Left lung (tissue), 10 donors: ENCODE measurements around the gene DSCAML1. TPM values are rescaled to one million over a fixed set of nuclear protein-coding genes. Genes with fewer than 3 reads are reported as not detected.

Experiments used
- ATAC-seq: fragments of 200-7000 bp; cut with Tn5 transposase; one replicate; pipeline ENCODE4 v1.9.1; 2020; ENCODE audit warnings: moderate library complexity
- DNase-seq, 4 donors: peaks; one replicate each; pipeline ENCODE4 v3.0.0-alpha.2; 2013 to 2020
- H3K27ac ChIP-seq, 2 donors: fragments of 200-600 bp; sonication (generic) in 1 of 2; one replicate each; pipeline versions ENCODE4 v1.5.0 to v1.8.0; 2020 to 2021
- H3K27me3 ChIP-seq, 2 donors: fragments of 200-600 bp; sonication (generic) in 1 of 2; one replicate each; pipeline versions ENCODE4 v1.5.0 to v1.8.0; 2020 to 2021
- H3K36me3 ChIP-seq, 2 donors: fragments of 200-600 bp; sonication (generic) in 1 of 2; one replicate each; pipeline versions ENCODE4 v1.5.0 to v1.8.0; 2020 to 2021
- H3K4me1 ChIP-seq, 2 donors: fragments of 200-600 bp; one replicate each; pipeline ENCODE4 v1.8.0; 2021
- H3K4me3 ChIP-seq, 2 donors: fragments of 200-600 bp; sonication (generic) in 1 of 2; one replicate each; pipeline versions ENCODE4 v1.5.0 to v1.8.0; 2020 to 2021; ENCODE audit warnings: mild to moderate bottlenecking in 1 of 2
- H3K9me3 ChIP-seq, 2 donors: fragments of 200-600 bp; sonication (generic) in 1 of 2; one replicate each; pipeline versions ENCODE4 v1.5.0 to v1.8.0; 2020 to 2021
- CTCF ChIP-seq, 2 donors: fragments of 200-600 bp; sonication (generic) in 1 of 2; IDR thresholded peaks; one replicate each; pipeline versions ENCODE4 v1.5.0 to v1.8.0; 2021; ENCODE audit warnings: antibody characterized with exemption in 2 of 2
- intact Hi-C, 2 donors: fragments of 100-400 bp; cut with DNase I; formaldehyde crosslinking; loops; one replicate each; pipeline versions ENCODE4 v1.11.2 to v1.14.2; 2022
- polyA plus RNA-seq, 6 donors: library from polyadenylated mRNA; unstranded; fragments of 120-200 nt; gene quantifications; one replicate each; pipeline ENCODE4 v1.2.1, GENCODE V29; 2013; ENCODE audit not compliant: insufficient read length in 6 of 6
- total RNA-seq, 2 donors: library from RNA; stranded (reverse); fragmentation: NEBNext Ultra II Directional; extraction: Animal tissue kit (Norgen Biotek cat#: 25700); gene quantifications; one replicate each; pipeline ENCODE4 v1.2.1, GENCODE V29; 2021
- donor health status: DM: no; HTN: yes; CAD: no.
- donor health status: DM: no; HTN: no; CAD: no.

DSCAML1 gene
- total and polyA plus RNA-seq, 8 donors: 0.35 to 1.8 (median 1.2) TPM

DNA sequence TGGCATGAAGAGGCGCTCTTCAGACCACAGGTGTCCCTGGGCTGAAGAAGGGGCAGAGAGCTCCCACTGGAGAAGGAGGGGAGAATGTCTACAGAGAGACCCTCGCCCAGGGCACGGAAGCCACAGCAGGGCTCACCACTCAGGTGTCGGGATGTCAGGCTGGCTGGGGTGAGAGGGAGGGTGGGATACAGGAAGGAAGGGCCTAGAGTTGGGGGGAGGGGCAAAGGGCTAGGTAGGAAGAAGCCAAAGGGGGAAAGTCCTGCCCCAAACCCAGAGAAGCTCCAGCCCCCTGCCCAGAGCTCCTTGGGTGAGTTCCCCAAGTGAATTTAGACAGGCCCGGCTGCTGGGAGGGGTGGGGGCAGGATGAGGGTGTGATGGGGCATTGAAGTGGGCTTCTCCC, 237.3 kb downstream of the DSCAML1 start:
- Histone ChIP-seq H3K36me3 (no peaks in the 10 kb centered on the region), H3K9me3 (no peaks in the 10 kb centered on the region), H3K4me3 (no peak overlapping the region), H3K27me3 (no peaks in the 10 kb centered on the region), H3K4me1 (no peaks in the 10 kb centered on the region), H3K27ac (no peak overlapping the region)
- DNase-seq (no peak), ATAC-seq (no peak)
- intact Hi-C loops: no loop called here
- TF ChIP-seq CTCF (IDR thresholded peaks at IDR 0.05): no peak

DNA sequence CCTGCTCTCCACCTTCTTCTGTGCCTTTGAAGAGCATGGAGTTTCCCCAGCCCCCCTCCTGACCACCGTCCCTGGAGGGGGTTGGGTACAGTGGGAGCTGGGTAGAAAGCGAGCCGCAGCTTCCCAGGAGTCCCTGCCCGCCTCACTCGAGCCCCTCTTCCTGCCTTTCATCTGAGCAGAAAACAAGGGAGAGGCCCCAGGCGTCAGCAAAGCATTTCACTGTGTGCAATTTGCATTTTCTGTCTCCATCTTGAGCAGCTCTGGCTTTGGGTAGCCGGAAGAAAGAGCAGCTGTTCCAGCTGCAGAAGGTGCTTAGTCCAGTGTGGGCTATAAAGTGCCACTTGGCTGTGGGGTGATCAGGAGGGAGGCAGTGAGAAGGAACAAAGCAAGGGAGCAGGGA, 239.7 kb downstream of the DSCAML1 start:
- DNase-seq: peak in 1 of 4 donors; percentile 15
- H3K9me3 ChIP-seq: no peaks in the 10 kb centered on the region
- H3K36me3 ChIP-seq: no peaks in the 10 kb centered on the region
- TF ChIP-seq CTCF (IDR thresholded peaks at IDR 0.05): no peak
- intact Hi-C loops: no loop called here
- no peak overlapping the region for H3K4me3 ChIP-seq
- ATAC-seq: no peak
- no peaks in the 10 kb centered on the region for H3K27me3 ChIP-seq
- H3K4me1 ChIP-seq: no peaks in the 10 kb centered on the region
- no peak overlapping the region for H3K27ac ChIP-seq

DNA sequence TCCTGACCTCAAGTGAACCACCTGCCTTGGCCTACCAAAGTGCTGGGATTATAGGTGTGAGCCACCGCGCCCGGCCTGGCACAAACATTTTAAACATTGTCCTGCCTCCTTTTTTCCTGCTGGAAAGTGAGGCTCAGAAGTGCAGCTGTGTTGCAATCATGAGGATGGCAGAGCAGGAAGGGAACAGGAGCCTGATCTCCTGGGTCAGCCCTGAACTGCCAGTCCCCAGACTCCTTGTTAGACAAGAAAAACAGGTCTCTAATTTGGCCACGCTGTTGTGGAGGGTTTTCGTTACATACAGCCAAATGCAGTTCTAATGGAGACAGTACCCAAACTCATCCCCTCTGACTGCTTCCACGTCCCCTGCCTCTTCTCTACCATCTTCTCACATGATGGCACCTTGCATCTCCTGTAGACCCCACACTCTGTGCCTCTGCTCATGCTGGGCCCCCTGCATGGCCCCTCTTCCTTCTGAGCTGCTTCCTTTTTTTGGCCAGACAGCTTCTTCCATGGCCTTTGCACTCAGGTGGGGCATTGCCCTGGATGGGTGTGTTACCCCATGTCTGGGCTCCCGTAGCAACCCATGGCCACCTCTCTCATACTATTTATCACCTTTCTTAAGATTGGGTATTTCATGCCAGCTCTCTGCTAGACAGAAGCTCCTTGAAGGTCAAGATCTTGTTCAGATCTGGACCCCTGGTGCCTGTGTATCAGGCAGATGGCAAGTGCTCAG, 242.2 kb downstream of the DSCAML1 start:
- no peak overlapping the region for H3K4me3 ChIP-seq
- no peak for TF ChIP-seq CTCF (IDR thresholded peaks at IDR 0.05)
- H3K36me3 ChIP-seq: no peaks in the 10 kb centered on the region
- no peaks in the 10 kb centered on the region for H3K4me1 ChIP-seq
- DNase-seq: peak in 1 of 4 donors; percentile 40
- intact Hi-C loops: no loop called here
- no peaks in the 10 kb centered on the region for H3K27me3 ChIP-seq
- no peak overlapping the region for H3K27ac ChIP-seq
- H3K9me3 ChIP-seq: no peaks in the 10 kb centered on the region
- ATAC-seq: peak; percentile 66

GRCh38 chr11:117552626-117553025, 244.4 kb downstream of the DSCAML1 start:
- no peak for TF ChIP-seq CTCF (IDR thresholded peaks at IDR 0.05)
- Histone ChIP-seq H3K4me3 (no peak overlapping the region), H3K4me1 (no peaks in the 10 kb centered on the region), H3K9me3 (no peaks in the 10 kb centered on the region), H3K27ac (no peak overlapping the region), H3K27me3 (no peaks in the 10 kb centered on the region), H3K36me3 (no peaks in the 10 kb centered on the region)
- ATAC-seq: no peak
- peak in 1 of 4 donors; percentile 61 for DNase-seq
- intact Hi-C loops: no loop called here

GRCh38 chr11:117551761-117552343, 245.2 kb downstream of the DSCAML1 start:
- Histone ChIP-seq H3K4me3 (no peak overlapping the region), H3K9me3 (no peaks in the 10 kb centered on the region), H3K36me3 (no peaks in the 10 kb centered on the region), H3K27ac (no peak overlapping the region), H3K4me1 (no peaks in the 10 kb centered on the region), H3K27me3 (no peaks in the 10 kb centered on the region)
- no peak for TF ChIP-seq CTCF (IDR thresholded peaks at IDR 0.05)
- intact Hi-C loops: no loop called here
- no peak for ATAC-seq
- DNase-seq: peak in 1 of 4 donors; percentile 45
